Esophagus squamous epithelium (tissue), 4 donors: ENCODE results near the gene SV2C.

Experiments
- POLR2A ChIP-seq, 4 donors: fragments of 450-650 bp; IDR thresholded peaks; one replicate each; pipeline ENCODE4 v1.6.1; 2017; ENCODE audit warnings: antibody characterized with exemption in 4 of 4, mild to moderate bottlenecking in 4 of 4, moderate library complexity in 3 of 4
- TF ChIP-seq, protein P1 (sequence below), 6 experiments: fragments of 450-650 bp in 4 of 6; fragments of 200-600 bp in 2 of 6; sonication (generic) in 2 of 6; IDR thresholded peaks; one replicate each; pipeline ENCODE4 v1.5.1; 2016 to 2019; ENCODE audit warnings: antibody characterized with exemption in 6 of 6, mild to moderate bottlenecking in 4 of 6, moderate library complexity in 4 of 6

DNA sequence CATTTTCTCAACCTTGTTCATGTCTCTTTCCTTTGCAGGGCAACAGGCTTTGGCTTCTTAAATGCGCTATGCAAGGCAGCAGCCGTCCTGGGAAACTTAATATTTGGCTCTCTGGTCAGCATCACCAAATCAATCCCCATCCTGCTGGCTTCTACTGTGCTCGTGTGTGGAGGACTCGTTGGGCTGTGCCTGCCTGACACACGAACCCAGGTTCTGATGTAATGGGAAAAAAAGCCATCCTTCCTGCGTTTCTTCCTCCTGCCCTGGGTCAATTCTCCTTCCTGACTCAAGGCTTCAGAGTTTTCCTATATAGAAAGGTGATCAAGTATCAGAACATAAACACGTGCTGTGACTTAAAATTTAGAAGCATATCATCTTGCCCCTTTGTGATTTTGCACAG, 242.1 kb downstream of the SV2C start:
- no peak for TF ChIP-seq POLR2A (IDR thresholded peaks at IDR 0.05)
- TF ChIP-seq, protein P1, sequence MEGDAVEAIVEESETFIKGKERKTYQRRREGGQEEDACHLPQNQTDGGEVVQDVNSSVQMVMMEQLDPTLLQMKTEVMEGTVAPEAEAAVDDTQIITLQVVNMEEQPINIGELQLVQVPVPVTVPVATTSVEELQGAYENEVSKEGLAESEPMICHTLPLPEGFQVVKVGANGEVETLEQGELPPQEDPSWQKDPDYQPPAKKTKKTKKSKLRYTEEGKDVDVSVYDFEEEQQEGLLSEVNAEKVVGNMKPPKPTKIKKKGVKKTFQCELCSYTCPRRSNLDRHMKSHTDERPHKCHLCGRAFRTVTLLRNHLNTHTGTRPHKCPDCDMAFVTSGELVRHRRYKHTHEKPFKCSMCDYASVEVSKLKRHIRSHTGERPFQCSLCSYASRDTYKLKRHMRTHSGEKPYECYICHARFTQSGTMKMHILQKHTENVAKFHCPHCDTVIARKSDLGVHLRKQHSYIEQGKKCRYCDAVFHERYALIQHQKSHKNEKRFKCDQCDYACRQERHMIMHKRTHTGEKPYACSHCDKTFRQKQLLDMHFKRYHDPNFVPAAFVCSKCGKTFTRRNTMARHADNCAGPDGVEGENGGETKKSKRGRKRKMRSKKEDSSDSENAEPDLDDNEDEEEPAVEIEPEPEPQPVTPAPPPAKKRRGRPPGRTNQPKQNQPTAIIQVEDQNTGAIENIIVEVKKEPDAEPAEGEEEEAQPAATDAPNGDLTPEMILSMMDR (IDR thresholded peaks at IDR 0.05) = no peak
